ENCODE data around the gene ERBB4.

The ERBB4 gene

DNA sequence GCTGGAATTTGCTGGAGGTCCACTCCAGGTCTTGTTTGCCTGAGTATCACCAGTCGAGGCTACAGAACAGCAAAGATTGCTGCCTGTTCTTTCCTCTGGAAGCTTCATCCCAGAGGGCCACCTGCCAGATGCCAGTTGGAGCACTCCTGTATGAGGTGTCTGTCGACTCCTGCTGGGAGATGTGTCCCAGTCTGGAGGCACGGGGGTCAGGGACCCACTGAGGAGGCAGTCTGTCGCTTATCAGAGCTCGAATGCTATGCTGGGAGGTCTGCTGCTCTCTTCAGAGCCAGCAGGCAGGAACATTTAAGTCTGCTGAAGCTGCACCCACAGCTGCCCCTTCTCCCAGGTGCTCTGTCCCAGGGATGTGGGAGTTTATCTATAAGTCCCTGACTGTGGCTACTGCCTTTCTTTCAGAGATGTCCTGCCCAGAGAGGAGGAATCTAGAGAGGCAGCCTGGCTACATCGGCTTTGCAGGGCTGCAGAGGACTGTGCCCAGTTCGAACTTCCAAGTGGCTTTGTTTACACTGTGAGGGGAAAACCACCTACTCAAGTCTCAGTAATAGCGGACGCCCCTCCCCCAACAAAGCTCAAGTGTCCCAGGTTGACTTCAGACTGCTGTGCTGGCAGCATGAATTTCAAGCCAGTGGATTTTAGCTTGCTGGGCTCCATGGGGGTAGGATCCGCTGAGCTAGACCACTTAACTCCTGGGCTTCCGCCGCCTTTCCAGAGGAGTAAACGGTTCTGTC lies 301.1 kb downstream of the ERBB4 start:
- Histone ChIP-seq H3K4me3 (ENCODE audit: low read length) (no peak overlapping the region), H3K27ac (ENCODE audit: low read length) (no peak overlapping the region), H3K36me3 (ENCODE audit: insufficient read depth, low read depth, low read length) (no peaks in the 10 kb centered on the region), H3K27me3 (ENCODE audit: insufficient read depth, low read length) (no peaks in the 10 kb centered on the region), H3K9me3 (ENCODE audit: insufficient read depth, low read depth, low read length) (no peaks in the 10 kb centered on the region), H3K9ac (ENCODE audit: low read depth, low read length) (no peak overlapping the region), H3K4me1 (ENCODE audit: insufficient read depth, low read length) (peaks cover 4% of the 10 kb centered on the region; the same call in 1 of the 2 replicates)

GRCh38 chr2:212228743-212229171 lies 309.8 kb downstream of the ERBB4 start:
- Histone ChIP-seq H3K27me3 (ENCODE audit: insufficient read depth, low read length) (no peaks in the 10 kb centered on the region), H3K9me3 (ENCODE audit: insufficient read depth, low read depth, low read length) (no peaks in the 10 kb centered on the region), H3K27ac (ENCODE audit: low read length) (no peak overlapping the region), H3K9ac (ENCODE audit: low read depth, low read length) (no peak overlapping the region), H3K4me3 (ENCODE audit: low read length) (no peak overlapping the region), H3K4me1 (ENCODE audit: insufficient read depth, low read length) (no peaks in the 10 kb centered on the region), H3K36me3 (ENCODE audit: insufficient read depth, low read depth, low read length) (no peaks in the 10 kb centered on the region)

DNA sequence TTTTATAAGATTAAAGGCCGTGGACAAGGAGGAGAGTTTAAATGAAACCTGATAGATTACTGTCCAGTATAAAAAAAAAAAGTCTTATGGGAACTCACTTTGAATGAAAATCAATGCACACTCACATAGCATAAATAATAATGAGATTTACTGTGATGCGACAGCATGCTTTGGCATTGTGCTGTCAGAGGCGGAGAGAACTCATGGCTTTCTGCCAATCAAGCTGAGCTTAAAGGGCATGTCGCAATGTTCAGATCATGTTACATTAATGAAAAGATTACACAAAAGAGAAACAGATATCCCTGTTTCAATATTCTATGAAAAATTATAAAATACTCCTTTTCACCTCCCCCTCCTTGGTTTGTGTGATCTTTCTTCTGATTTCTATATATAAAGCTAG lies 310.8 kb downstream of the ERBB4 start:
- Histone ChIP-seq H3K27ac (ENCODE audit: low read length) (no peak overlapping the region), H3K4me1 (ENCODE audit: insufficient read depth, low read length) (no peaks in the 10 kb centered on the region), H3K9me3 (ENCODE audit: insufficient read depth, low read depth, low read length) (no peaks in the 10 kb centered on the region), H3K4me3 (ENCODE audit: low read length) (no peak overlapping the region), H3K27me3 (ENCODE audit: insufficient read depth, low read length) (no peaks in the 10 kb centered on the region), H3K36me3 (ENCODE audit: insufficient read depth, low read depth, low read length) (no peaks in the 10 kb centered on the region), H3K9ac (ENCODE audit: low read depth, low read length) (no peak overlapping the region)

- Histone ChIP-seq H3K9ac (ENCODE audit: low read depth, low read length) (no peak overlapping the region), H3K27me3 (ENCODE audit: insufficient read depth, low read length) (no peaks in the 10 kb centered on the region), H3K4me1 (ENCODE audit: insufficient read depth, low read length) (no peaks in the 10 kb centered on the region), H3K27ac (ENCODE audit: low read length) (no peak overlapping the region), H3K36me3 (ENCODE audit: insufficient read depth, low read depth, low read length) (no peaks in the 10 kb centered on the region), H3K4me3 (ENCODE audit: low read length) (no peak overlapping the region), H3K9me3 (ENCODE audit: insufficient read depth, low read depth, low read length) (no peaks in the 10 kb centered on the region)
Observed at GRCh38 chr2:212226114-212226513, 312.5 kb downstream of the ERBB4 start.

- no peaks in the 10 kb centered on the region for H3K9me3 ChIP-seq (ENCODE audit: insufficient read depth, low read depth, low read length)
- H3K27me3 ChIP-seq (ENCODE audit: insufficient read depth, low read length): no peaks in the 10 kb centered on the region
- H3K27ac ChIP-seq (ENCODE audit: low read length): no peak overlapping the region
- no peaks in the 10 kb centered on the region for H3K4me1 ChIP-seq (ENCODE audit: insufficient read depth, low read length)
- no peak overlapping the region for H3K4me3 ChIP-seq (ENCODE audit: low read length)
- H3K9ac ChIP-seq (ENCODE audit: low read depth, low read length): no peak overlapping the region
- no peaks in the 10 kb centered on the region for H3K36me3 ChIP-seq (ENCODE audit: insufficient read depth, low read depth, low read length)
Observed at GRCh38 chr2:212223696-212224095, 314.9 kb downstream of the ERBB4 start.

DNA sequence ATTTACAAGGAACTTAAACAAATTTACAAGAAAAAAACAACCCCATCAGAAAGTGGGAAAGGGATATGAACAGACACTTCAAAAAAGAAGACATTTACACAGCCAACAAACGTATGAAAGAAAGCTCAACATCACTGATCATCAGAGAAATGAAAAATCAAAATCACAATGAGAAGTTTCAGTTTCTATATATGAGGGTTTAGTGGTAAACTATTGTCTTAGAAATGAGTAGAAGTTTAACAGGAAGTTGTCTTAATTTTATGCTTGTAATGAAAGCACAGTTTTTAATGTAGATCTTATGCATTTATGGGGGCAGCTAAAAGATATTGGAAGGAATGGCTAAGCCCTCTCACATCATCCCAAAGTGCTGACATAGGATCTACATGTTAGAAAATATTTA lies 325.4 kb downstream of the ERBB4 start:
- Histone ChIP-seq H3K9ac (ENCODE audit: low read depth, low read length) (no peak overlapping the region), H3K27ac (ENCODE audit: low read length) (no peak overlapping the region), H3K4me3 (ENCODE audit: low read length) (no peak overlapping the region)

DNA sequence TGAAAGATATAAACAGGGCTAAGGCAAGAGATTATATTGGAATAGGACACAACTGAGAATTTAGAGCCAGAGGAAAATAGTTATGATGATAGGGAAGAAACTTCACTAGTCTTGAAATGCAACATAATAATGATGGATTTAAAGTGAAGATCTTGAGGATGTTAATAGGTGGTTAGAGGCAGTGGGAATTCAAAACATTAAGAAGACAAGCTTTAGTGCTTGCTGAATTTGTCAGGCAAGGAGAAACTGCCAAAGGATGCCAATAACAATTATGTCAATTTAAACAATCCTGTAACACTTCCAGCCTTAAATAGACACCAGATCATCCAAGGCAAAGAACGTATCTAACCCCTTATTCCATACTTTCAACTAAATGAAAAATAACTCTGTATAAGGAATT lies 330.1 kb downstream of the ERBB4 start:
- Histone ChIP-seq H3K27me3 (ENCODE audit: insufficient read depth, low read length) (no peaks in the 10 kb centered on the region), H3K9me3 (ENCODE audit: insufficient read depth, low read depth, low read length) (no peaks in the 10 kb centered on the region), H3K27ac (ENCODE audit: low read length) (no peak overlapping the region), H3K4me3 (ENCODE audit: low read length) (no peak overlapping the region), H3K4me1 (ENCODE audit: insufficient read depth, low read length) (no peaks in the 10 kb centered on the region), H3K36me3 (ENCODE audit: insufficient read depth, low read depth, low read length) (no peaks in the 10 kb centered on the region), H3K9ac (ENCODE audit: low read depth, low read length) (no peak overlapping the region)

More for the DNA sequence above, 325.4 kb downstream of the ERBB4 start:
- H3K4me1 ChIP-seq (ENCODE audit: insufficient read depth, low read length): no peaks in the 10 kb centered on the region
- no peaks in the 10 kb centered on the region for H3K27me3 ChIP-seq (ENCODE audit: insufficient read depth, low read length)
- no peaks in the 10 kb centered on the region for H3K9me3 ChIP-seq (ENCODE audit: insufficient read depth, low read depth, low read length)
- H3K36me3 ChIP-seq (ENCODE audit: insufficient read depth, low read depth, low read length): no peaks in the 10 kb centered on the region

DNA sequence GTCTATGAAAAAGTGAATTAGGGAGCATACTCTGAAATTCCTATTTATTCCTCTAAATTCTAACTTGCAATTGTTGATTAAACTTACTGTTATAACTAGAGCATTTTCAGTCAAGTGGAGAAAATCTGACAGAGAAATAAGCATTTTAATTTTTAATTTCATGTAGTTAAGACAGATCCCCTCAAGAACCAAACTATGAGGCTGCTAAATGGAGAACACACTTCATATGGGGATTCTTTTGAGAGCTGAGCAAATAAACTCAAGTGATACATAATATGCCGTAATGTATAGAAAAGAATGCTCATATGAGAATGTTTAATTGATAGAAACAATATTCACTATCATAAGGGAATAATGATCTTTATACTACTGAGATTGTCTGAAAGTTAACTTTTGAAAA lies 340.8 kb downstream of the ERBB4 start:
- Histone ChIP-seq H3K9ac (ENCODE audit: low read depth, low read length) (no peak overlapping the region), H3K4me1 (ENCODE audit: insufficient read depth, low read length) (no peaks in the 10 kb centered on the region), H3K27ac (ENCODE audit: low read length) (no peak overlapping the region), H3K4me3 (ENCODE audit: low read length) (no peak overlapping the region), H3K27me3 (ENCODE audit: insufficient read depth, low read length) (no peaks in the 10 kb centered on the region), H3K9me3 (ENCODE audit: insufficient read depth, low read depth, low read length) (no peaks in the 10 kb centered on the region), H3K36me3 (ENCODE audit: insufficient read depth, low read depth, low read length) (no peaks in the 10 kb centered on the region)

DNA sequence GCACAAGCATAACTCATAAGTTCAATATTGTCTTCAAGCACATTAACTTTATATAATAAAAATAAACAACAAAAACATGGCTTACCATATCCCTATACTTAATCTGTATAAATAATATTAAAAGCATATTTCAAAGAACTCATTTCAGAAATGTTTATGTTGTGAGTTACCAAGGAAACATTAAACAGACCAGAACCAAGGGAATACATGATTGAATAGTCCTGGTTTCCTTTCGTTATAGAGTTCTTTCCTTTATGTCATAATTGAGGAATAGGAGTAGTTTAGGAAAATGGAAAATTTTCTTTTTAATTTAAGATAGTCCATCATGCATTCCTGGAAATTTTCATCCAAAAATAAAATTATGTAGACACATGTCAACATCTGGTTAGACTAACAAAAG lies 343.0 kb downstream of the ERBB4 start:
- no peak overlapping the region for H3K4me3 ChIP-seq (ENCODE audit: low read length)
- no peaks in the 10 kb centered on the region for H3K27me3 ChIP-seq (ENCODE audit: insufficient read depth, low read length)
- no peak overlapping the region for H3K9ac ChIP-seq (ENCODE audit: low read depth, low read length)
- H3K36me3 ChIP-seq (ENCODE audit: insufficient read depth, low read depth, low read length): no peaks in the 10 kb centered on the region
- H3K27ac ChIP-seq (ENCODE audit: low read length): no peak overlapping the region
- H3K9me3 ChIP-seq (ENCODE audit: insufficient read depth, low read depth, low read length): no peaks in the 10 kb centered on the region; the same call in 1 of the 2 replicates
- no peaks in the 10 kb centered on the region for H3K4me1 ChIP-seq (ENCODE audit: insufficient read depth, low read length)

DNA sequence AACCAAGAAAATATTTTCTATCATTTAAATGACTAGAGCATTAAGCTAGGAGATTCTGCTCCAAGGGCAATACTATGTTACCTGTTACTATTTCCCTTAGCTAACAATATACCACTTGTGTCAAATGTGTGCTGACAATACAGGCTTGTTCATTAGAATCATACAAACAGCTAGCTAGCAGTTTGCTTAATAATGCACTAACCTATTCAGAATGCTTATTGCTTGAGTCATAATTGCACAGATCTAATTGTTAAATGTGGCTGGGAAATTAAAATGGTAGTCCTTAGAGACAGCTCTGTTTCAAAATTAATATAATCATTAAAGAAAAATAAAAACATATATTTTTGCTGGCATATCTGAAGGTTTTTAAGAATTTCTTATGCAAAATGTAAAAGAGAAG lies 344.2 kb downstream of the ERBB4 start:
- H3K9me3 ChIP-seq (ENCODE audit: insufficient read depth, low read depth, low read length): no peaks in the 10 kb centered on the region; the same call in 1 of the 2 replicates
- H3K4me3 ChIP-seq (ENCODE audit: low read length): no peak overlapping the region
- H3K9ac ChIP-seq (ENCODE audit: low read depth, low read length): no peak overlapping the region
- no peak overlapping the region for H3K27ac ChIP-seq (ENCODE audit: low read length)
- H3K36me3 ChIP-seq (ENCODE audit: insufficient read depth, low read depth, low read length): no peaks in the 10 kb centered on the region
- H3K27me3 ChIP-seq (ENCODE audit: insufficient read depth, low read length): no peaks in the 10 kb centered on the region
- no peaks in the 10 kb centered on the region for H3K4me1 ChIP-seq (ENCODE audit: insufficient read depth, low read length)

DNA sequence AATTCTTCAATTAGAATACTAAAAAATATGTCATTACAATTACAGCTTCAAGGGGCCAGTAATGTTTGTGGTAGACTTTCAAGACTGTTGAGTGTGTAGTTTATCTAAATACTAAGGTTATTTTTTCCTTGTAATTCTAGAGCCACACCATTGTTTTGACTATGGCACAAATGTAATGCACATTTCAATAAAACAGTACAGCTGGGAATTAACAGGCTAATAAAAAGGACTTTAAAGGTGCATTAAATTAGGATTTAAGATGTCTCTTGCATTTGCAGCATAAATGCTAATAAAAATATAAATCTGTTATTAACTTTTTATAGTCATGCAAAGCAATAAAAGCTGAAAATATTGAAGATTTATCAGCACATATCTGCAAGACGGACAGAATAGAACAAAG lies 344.8 kb downstream of the ERBB4 start:
- H3K27me3 ChIP-seq (ENCODE audit: insufficient read depth, low read length): no peaks in the 10 kb centered on the region
- no peak overlapping the region for H3K9ac ChIP-seq (ENCODE audit: low read depth, low read length)
- no peaks in the 10 kb centered on the region for H3K4me1 ChIP-seq (ENCODE audit: insufficient read depth, low read length)
- H3K36me3 ChIP-seq (ENCODE audit: insufficient read depth, low read depth, low read length): no peaks in the 10 kb centered on the region
- H3K27ac ChIP-seq (ENCODE audit: low read length): no peak overlapping the region
- no peak overlapping the region for H3K4me3 ChIP-seq (ENCODE audit: low read length)
- H3K9me3 ChIP-seq (ENCODE audit: insufficient read depth, low read depth, low read length): no peaks in the 10 kb centered on the region; the same call in 1 of the 2 replicates

DNA sequence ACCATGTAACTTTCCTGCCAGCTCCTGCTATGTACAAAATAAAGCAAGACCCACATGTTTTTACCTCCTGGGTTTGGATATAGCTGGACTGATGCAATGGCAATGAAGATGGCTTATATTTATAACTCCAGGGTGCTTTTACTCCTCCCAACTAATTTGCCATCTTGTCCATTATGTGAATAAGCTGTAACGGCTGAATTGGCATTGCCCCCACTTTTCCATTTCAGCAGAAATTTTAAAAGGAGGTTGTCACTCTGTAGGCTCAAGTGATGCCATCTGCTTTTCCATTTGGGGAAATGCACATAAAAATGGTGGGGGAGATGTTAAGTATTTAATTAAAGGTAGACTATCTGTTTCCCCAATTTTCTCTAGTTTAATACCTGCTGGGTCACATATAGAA lies 345.5 kb downstream of the ERBB4 start:
- H3K27ac ChIP-seq (ENCODE audit: low read length): no peak overlapping the region
- no peaks in the 10 kb centered on the region for H3K36me3 ChIP-seq (ENCODE audit: insufficient read depth, low read depth, low read length)
- H3K4me1 ChIP-seq (ENCODE audit: insufficient read depth, low read length): no peaks in the 10 kb centered on the region
- H3K9me3 ChIP-seq (ENCODE audit: insufficient read depth, low read depth, low read length): no peaks in the 10 kb centered on the region; the same call in 1 of the 2 replicates
- no peak overlapping the region for H3K4me3 ChIP-seq (ENCODE audit: low read length)
- H3K27me3 ChIP-seq (ENCODE audit: insufficient read depth, low read length): no peaks in the 10 kb centered on the region
- no peak overlapping the region for H3K9ac ChIP-seq (ENCODE audit: low read depth, low read length)
